Brain microvascular endothelial cell (primary cell): Measurements from ENCODE around the gene FGD4.

Experiments
- DNase-seq: peaks from one replicate; pipeline ENCODE4 v3.0.0-alpha.2; 2020
- H3K27ac ChIP-seq: fragments of 250-450 bp; sonication (Bioruptor Pico); 2 replicates; pipeline ENCODE4 v1.5.1; 2020; ENCODE audit warnings: mild to moderate bottlenecking, moderate library complexity
- H3K27me3 ChIP-seq: fragments of 250-450 bp; sonication (Bioruptor Pico); replicated peaks from 2 replicates; pipeline ENCODE4 v1.5.1; 2020; ENCODE audit warnings: mild to moderate bottlenecking
- H3K36me3 ChIP-seq: fragments of 250-450 bp; sonication (Bioruptor Pico); replicated peaks from 2 replicates; pipeline ENCODE4 v1.5.1; 2020; ENCODE audit warnings: mild to moderate bottlenecking
- H3K4me3 ChIP-seq: 2 replicates; pipeline ENCODE4 v1.5.1; 2011; ENCODE audit warnings: low read depth, mild to moderate bottlenecking, control low read depth, low read length, moderate library complexity
- in situ Hi-C: cut with HindIII; loops from 2 replicates; pipeline ENCODE4 v1.10.0; 2017; ENCODE audit warnings: low sequenced_read_pairs, low pct_ligation_motif_present
- TF ChIP-seq, protein P1 (sequence below): IDR thresholded peaks from 2 replicates; pipeline ENCODE4 v1.5.1; 2011; ENCODE audit warnings: low read depth, mild to moderate bottlenecking, moderate library complexity, low read length, control low read depth, inconsistent platforms; ENCODE audit errors: missing control alignments

Gene FGD4

DNA sequence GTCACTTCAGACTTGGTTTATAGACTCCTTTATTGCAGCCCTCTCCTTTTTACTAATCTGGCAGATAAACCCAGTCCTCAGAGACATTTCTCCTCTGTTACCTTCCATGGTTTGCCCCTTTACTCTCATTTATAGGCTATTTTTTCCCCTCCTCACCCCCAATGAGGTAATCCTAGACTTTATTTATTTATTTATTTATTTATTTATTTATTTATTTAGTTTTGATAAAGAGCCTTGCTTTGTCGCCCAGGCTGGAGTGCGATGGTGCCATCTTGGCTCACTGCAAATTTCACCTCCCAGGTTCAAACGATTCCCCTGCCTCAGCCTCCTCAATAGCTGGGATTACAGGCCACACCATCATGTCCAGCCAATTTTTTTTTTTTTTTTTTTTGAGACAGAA, 8.4 kb downstream of the FGD4 start:
- no peak for DNase-seq
- no peaks in the 10 kb centered on the region for H3K27me3 ChIP-seq
- H3K4me3 ChIP-seq: no peak overlapping the region
- TF ChIP-seq, protein P1, sequence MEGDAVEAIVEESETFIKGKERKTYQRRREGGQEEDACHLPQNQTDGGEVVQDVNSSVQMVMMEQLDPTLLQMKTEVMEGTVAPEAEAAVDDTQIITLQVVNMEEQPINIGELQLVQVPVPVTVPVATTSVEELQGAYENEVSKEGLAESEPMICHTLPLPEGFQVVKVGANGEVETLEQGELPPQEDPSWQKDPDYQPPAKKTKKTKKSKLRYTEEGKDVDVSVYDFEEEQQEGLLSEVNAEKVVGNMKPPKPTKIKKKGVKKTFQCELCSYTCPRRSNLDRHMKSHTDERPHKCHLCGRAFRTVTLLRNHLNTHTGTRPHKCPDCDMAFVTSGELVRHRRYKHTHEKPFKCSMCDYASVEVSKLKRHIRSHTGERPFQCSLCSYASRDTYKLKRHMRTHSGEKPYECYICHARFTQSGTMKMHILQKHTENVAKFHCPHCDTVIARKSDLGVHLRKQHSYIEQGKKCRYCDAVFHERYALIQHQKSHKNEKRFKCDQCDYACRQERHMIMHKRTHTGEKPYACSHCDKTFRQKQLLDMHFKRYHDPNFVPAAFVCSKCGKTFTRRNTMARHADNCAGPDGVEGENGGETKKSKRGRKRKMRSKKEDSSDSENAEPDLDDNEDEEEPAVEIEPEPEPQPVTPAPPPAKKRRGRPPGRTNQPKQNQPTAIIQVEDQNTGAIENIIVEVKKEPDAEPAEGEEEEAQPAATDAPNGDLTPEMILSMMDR: no peak
- in situ Hi-C loops: no loop called here
- no peak overlapping the region for H3K27ac ChIP-seq
- H3K36me3 ChIP-seq: no peaks in the 10 kb centered on the region

DNA sequence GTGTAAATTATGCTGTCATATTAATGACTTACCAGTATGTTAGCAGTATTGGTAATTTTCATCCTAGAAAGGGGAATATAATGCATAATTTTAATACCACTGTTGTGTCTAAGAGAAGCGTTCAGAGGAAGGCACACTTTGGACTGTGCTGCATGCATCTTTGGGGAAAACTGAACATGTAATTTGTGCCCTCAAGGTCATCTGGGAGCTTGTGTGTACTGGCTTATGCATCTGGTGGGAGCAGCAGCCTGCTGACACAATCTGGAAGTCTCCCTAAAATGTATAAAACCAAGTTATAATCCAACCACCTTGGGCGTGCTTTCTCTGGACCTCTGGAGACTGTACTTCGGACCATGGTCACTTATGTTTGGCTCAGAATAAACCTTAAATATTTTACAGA, 14.1 kb downstream of the FGD4 start:
- Histone ChIP-seq H3K36me3 (no peaks in the 10 kb centered on the region), H3K27me3 (no peaks in the 10 kb centered on the region), H3K27ac (no peak overlapping the region), H3K4me3 (no peak overlapping the region)
- in situ Hi-C loops: no loop called here
- DNase-seq: no peak
- TF ChIP-seq, protein P1: no peak

DNA sequence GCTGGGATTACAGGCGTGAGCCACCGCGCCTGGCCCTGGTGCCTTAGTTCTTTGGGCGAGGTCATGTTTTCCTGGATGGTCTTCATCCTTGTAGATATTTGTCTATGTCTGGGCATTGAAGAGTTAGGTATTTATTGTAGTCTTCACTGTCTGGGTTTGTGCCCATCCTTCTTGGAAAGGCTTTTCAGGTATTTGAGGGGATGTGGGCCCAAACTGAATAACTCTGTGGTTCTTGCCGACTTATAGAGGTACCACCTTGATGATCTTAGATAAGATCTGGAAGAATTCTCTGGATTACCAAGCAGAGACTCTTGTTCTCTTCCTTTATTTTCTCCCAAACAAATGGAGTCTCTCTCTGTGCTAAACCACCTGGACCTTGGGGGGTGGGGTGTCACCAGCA, 18.9 kb downstream of the FGD4 start:
- Histone ChIP-seq H3K4me3 (no peak overlapping the region), H3K27me3 (no peaks in the 10 kb centered on the region), H3K27ac (no peak overlapping the region), H3K36me3 (no peaks in the 10 kb centered on the region)
- in situ Hi-C loops: no loop called here
- no peak for DNase-seq
- TF ChIP-seq, protein P1: no peak

DNA sequence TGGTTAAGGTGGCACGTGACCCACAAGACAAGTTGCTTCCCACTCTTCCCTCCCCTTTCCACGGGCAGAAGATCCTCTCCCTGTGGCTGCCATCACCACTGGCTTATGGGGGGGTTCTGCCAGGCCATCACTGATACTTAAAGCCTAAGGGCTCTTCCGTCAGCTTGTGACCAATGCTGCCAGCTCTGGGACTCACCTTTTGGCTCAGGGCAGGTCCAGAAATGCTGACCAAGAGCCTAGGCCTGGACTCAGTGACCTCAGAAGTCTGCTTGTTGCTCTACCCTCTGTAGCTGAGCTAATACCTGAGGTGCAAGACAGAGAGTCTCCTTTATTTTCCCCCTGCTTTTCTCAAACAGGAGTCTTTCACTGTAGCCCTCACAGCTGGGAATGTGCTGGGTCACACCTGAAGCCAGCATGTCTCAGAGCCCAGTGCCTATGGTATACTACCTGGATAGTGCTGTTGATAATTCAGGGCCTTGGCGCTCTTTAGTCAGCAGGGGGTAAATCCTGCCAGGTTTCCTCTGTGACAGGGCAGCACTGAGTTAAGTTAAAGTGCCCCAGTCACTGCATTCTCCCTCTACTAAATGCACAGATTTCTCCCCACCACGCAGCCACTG, 19.7 kb downstream of the FGD4 start:
- TF ChIP-seq, protein P1: no peak
- H3K27ac ChIP-seq: no peak overlapping the region
- no peak overlapping the region for H3K4me3 ChIP-seq

DNA sequence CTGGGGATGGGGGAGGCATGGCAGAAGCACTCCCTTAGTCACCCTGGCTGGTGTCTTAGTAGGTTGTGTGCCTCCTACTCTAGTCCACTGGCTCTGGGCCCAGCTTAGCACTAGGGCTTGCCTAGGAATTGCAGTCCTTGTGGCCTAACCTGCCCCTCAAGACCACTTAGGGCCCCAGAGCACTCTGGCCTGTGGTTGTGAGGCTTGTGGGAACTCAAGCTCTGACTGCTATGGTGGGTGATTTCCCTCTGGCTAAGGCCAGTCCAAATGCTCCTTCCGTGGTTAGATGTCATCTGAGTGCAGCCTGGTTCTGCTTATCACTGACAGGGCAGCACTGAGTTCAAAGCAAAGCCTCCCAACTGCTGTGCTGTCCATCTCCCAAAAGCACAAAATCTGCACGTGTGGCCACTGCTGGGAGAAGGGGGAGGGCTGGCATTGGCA, 20.2 kb downstream of the FGD4 start:
- Histone ChIP-seq H3K27me3 (no peaks in the 10 kb centered on the region), H3K36me3 (no peaks in the 10 kb centered on the region), H3K27ac (no peak overlapping the region), H3K4me3 (no peak overlapping the region)
- TF ChIP-seq, protein P1: no peak
- in situ Hi-C loops: no loop called here
- peak; percentile 10 for DNase-seq

More for the DNA sequence above, 19.7 kb downstream of the FGD4 start:
- no peak for DNase-seq
- Histone ChIP-seq H3K27me3 (no peaks in the 10 kb centered on the region), H3K36me3 (no peaks in the 10 kb centered on the region)
- in situ Hi-C loops: no loop called here

DNA sequence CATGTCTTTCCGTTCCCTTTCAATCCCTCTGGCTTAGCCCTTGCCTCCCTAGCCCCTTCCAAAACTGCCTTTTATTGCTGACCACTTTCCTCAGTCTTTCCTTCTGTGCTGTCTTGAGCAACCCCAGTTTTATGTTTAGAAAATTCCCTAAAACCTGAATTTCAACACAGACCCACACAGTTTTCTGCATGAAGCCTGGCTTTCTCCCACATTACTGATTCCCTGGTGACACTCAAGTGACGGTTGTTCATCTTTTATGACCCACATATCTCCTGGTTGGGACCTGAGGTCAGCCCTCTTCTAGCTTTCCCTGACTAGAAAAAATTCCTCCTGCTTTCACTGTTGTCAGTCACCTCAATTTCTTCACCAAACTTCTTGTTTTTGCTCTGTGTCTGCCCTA, 21.0 kb downstream of the FGD4 start:
- Histone ChIP-seq H3K4me3 (no peak overlapping the region), H3K27me3 (no peaks in the 10 kb centered on the region), H3K27ac (no peak overlapping the region), H3K36me3 (no peaks in the 10 kb centered on the region)
- in situ Hi-C loops: no loop called here
- TF ChIP-seq, protein P1: no peak
- DNase-seq: no peak
